ENCODE data around the gene TLE5. TPM values are rescaled to one million over a fixed set of nuclear protein-coding genes. Genes with fewer than 3 reads are reported as not detected.
"Not testable (repeated sequence)": the region's sequence is repeated elsewhere in the genome, so short reads cannot be mapped to it uniquely, and the experiment has no call there.

TLE5 gene
- polyA plus RNA-seq, 10 donors = 595 to 763 (median 675) TPM

- DNase-seq = peak in 1 of 3 donors; percentile 43
Measured at GRCh38 chr19:3028305-3029064, 33.8 kb downstream of the TLE5 start.

- DNase-seq = no peak
Measured at GRCh38 chr19:3027981-3028304, 34.4 kb downstream of the TLE5 start.

GRCh38 chr19:3027292-3027691, 35.0 kb downstream of the TLE5 start:
- DNase-seq = no peak

GRCh38 chr19:3026768-3027167, 35.5 kb downstream of the TLE5 start:
- DNase-seq = no peak

- DNase-seq = no peak
Measured at GRCh38 chr19:3025549-3025886, 36.8 kb downstream of the TLE5 start.

- no peak for DNase-seq
Measured at GRCh38 chr19:3024870-3025548, 37.3 kb downstream of the TLE5 start.

- DNase-seq = no peak
Measured at GRCh38 chr19:3024509-3024869, 37.8 kb downstream of the TLE5 start.

- no peak for DNase-seq
Measured at GRCh38 chr19:3020321-3020960, 41.9 kb downstream of the TLE5 start.

- DNase-seq = no peak
Measured at GRCh38 chr19:3019211-3019854, 43.0 kb downstream of the TLE5 start.

GRCh38 chr19:3017923-3018322, 44.4 kb downstream of the TLE5 start:
- DNase-seq = no peak

GRCh38 chr19:3015126-3016057, 46.9 kb downstream of the TLE5 start:
- no peak for DNase-seq

- no peak for DNase-seq
Measured at GRCh38 chr19:3014135-3014534, 48.2 kb downstream of the TLE5 start.

GRCh38 chr19:3013263-3013725, 49.0 kb downstream of the TLE5 start:
- peak in 1 of 3 donors; percentile 40 for DNase-seq

- no peak for DNase-seq
Measured at GRCh38 chr19:3012621-3013262, 49.6 kb downstream of the TLE5 start.

- not testable (repeated sequence) for DNase-seq
Measured at GRCh38 chr19:3012059-3012458, 50.2 kb downstream of the TLE5 start.

GRCh38 chr19:3010871-3011270, 51.4 kb downstream of the TLE5 start:
- no peak for DNase-seq

- no peak for DNase-seq
Measured at GRCh38 chr19:3008994-3009393, 53.3 kb downstream of the TLE5 start.

- DNase-seq = no peak
Measured at GRCh38 chr19:3007975-3008374, 54.3 kb downstream of the TLE5 start.

GRCh38 chr19:3006075-3006767, 56.1 kb downstream of the TLE5 start:
- DNase-seq = no peak

GRCh38 chr19:3005345-3005744, 57.0 kb downstream of the TLE5 start:
- no peak for DNase-seq
